NCI-H2029 (cell line): Measurements from ENCODE around the gene OTULINL.

Experiments used
- DNase-seq: peaks from one replicate; lab custom pipeline; 2025; lab: John Stamatoyannopoulos, UW

OTULINL gene

GRCh38 chr5:14600846-14601245 is 19.3 kb downstream of the OTULINL start:
- DNase-seq: no peak

DNA sequence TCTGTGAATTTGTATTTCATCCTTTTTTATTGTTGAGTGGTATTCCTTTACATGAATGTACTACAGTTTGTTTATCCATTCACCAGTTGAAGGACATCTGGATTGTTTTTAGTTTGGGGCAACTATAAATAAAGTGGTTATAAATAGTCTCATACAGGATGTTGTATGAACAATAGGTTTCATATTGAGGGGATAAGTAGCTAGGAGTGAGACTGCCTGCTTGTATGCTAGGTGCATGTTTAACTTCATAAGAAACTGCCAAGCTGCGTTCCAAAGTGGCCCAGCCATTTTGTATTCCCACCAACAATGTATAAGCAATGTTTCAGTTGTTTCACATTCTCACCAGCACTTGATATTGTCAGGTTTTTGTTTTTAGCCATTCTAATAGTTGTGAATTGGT is 21.5 kb downstream of the OTULINL start:
- DNase-seq: no peak

GRCh38 chr5:14607104-14607503 is 25.5 kb downstream of the OTULINL start:
- DNase-seq: no peak

DNA sequence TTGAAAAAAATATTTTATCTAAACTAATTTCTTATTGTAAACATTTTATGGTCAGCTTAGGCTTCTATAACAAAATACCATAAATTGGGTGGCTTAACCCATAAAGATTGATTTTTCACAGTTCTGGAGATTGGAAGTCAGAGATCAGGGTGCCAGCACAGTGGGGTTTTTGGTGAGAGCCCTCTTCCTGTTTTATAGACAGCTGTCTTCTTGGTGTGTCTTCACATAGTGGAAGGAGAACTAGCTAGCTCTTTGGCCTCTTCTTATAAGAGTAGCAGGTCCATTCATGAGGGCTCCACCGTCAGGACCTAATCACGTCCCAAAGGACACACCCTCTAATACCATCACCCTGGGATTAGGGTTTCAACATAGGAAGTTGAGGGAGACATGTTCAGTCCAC is 26.6 kb downstream of the OTULINL start:
- DNase-seq: no peak

DNA sequence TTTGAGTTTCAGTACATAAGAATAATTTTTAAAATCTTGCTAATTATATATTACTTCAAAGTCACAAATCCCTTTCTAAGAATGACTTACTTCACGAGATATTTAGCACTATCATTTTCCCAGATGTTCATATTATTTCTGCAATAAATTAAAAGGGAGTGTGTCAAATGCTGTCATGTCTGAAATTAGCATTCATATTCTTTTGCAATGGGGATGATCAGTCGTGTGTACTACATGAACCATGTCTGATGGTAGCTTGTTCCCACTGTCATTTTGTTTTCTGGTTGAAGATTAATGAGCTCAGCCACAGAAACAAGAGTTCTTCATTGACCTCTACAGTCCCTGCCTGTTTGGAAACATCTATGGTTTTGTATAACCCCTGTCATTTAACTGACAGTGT is 30.1 kb downstream of the OTULINL start:
- DNase-seq: no peak

DNA sequence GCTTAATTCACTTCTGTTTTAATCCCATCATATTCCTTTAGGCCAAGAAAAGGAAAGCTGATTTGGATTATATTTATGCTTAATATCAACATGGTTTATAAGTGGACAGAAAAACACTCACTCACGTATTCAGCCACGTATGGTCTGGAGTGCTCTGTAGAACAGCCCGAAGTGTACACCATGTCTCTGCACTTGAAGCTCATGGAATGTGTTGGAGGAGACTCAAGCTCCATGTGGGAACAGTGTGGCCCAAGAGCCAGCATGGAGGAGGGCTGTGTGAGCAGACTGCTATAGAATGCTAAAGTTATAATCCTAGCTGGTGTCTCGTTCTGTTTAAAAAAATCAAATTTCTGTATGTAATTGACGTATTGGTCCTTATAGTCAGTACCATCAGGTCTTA is 32.9 kb downstream of the OTULINL start:
- no peak for DNase-seq

GRCh38 chr5:14615365-14615764 is 33.8 kb downstream of the OTULINL start:
- peak; percentile 61 for DNase-seq

DNA sequence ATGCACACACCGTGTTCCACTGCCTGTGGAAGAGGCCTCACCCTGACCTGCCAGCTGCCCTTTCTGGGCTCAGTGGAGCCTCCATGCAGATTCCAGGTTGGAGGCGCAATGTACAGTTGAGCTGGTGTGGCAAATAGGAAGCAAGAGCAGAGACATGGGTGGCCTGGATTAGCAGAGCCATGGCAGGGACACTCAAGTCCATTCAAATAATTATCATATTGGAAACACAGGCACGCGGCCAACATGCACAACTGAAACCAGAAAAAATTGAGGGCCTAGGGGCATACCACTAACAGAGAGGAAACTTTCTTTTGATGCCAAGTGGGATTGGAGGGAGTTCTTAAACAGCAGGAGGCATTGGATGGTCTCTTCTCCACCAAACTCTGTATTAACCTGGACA is 35.8 kb downstream of the OTULINL start:
- DNase-seq: no peak

GRCh38 chr5:14627270-14627669 is 45.7 kb downstream of the OTULINL start:
- DNase-seq: no peak

DNA sequence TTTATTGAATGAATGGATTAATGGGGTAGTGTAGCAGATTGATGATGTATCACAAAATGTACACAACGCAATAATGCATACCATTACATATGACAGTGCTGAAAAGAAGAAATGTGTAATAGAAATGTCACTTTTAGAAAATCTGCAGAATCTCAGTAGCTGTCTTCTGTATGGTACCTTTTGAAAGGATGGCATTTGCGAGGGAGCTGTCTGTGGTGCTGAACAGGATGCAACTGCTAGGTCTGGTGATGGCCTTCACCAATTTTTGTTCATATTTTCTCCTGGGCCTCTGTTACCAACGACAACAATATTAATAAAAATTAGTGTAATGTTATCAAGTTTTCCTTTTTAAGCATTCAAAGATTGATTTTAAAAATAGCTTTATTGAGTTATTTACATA is 46.8 kb downstream of the OTULINL start:
- DNase-seq: no peak

GRCh38 chr5:14630671-14631070 is 49.1 kb downstream of the OTULINL start:
- no peak for DNase-seq

GRCh38 chr5:14635656-14636055 is 54.1 kb downstream of the OTULINL start:
- no peak for DNase-seq

GRCh38 chr5:14640765-14641164 is 59.2 kb downstream of the OTULINL start:
- no peak for DNase-seq

DNA sequence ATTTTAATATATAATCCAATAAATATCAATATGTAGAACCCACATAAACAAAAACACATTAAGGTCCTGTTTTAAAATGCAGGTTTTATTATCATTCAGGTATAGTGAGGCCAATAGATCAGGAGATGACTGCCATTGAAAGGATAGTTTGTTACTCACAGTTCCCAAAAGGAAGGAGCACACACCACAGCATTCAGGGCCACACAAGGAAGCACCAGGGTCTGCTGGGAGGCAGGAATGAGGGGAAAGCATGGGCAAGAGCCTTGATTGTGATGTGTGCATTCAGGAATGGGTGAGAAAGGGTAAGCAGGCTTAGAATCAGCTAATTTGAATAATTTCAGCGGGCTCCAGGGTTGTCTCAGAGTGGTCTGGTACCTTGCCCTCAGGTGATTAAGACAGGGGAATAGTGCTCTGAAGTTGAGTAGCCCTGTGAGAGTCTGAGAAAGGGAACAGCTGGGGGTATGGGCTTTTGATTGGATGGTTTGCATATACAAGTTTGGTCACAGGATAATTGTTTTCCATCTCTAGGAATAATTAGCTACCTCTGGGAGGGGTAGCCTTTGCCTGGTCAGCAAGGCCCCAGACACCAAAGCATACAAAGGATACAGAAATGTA is 63.1 kb downstream of the OTULINL start:
- DNase-seq: no peak

GRCh38 chr5:14650052-14650451 is 68.5 kb downstream of the OTULINL start:
- no peak for DNase-seq

DNA sequence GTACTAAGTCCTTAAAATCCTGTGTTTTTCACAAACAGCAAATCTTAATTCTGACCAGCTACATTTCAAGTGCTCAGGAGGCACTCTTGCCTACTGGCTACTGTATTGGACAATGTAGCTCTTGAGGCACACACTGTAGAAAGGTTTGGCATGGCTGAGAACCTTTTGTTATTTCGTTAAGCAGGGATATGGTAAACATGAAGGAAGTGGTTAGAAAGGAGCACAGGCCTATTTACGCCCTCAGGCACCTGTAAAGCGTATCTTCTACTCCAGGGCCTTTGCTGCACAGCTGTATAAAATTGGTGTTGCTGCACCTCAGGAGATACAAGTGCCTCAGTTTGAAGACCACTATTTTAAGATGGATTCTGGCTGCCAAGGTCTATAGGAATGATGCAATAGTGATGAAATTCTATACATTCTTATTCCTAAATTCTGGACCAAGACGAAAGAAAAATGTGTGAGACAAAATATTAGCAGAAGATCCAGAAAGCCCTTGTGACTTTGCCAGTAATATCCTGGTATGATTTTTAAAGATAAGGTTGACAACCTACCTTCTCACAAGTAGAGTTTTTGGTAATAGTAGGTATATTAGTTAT is 73.7 kb downstream of the OTULINL start:
- DNase-seq: no peak

DNA sequence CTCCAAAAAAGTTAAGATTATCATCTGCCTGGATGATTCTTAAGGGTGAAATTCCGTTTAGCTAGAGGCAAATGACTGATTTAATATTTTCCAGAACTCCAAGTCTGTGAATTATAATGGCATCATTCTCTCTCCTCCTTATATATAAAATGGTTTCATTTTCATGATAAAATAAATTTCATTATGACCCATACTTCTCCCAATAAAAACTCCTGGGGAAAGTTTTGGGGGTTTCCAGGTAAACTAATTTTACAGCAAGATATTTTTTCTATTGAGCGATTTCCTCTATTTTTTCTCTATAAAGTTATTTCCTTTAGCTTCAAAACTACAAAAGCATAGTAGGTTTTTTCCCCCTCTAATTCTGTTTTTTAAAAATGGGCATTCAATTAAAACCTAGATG is 75.3 kb downstream of the OTULINL start:
- DNase-seq: no peak

GRCh38 chr5:14659821-14660607 is 78.4 kb downstream of the OTULINL start:
- DNase-seq: no peak

- no peak for DNase-seq
Observed at GRCh38 chr5:14660833-14661232, 79.2 kb downstream of the OTULINL start.
